A549 (cell line): Measurements from ENCODE around the gene LYST. TPM values are rescaled to one million over a fixed set of nuclear protein-coding genes. Genes with fewer than 3 reads are reported as not detected.

Experiments
- ATAC-seq, 2 experiments: fragments of 200-7000 bp in 1 of 2; fragments of >200 bp in 1 of 2; cut with Nextera tagmentation in 1 of 2; cut with Tn5 transposase in 1 of 2; 3 replicates each; pipeline versions ENCODE4 v1.8.0 to v1.9.1; 2018 to 2020; ENCODE audit warnings: mild to moderate bottlenecking in 1 of 2, moderate library complexity in 1 of 2
- CTCF ChIA-PET: fragments of 300-600 bp; sonication (Branson Sonifier 250); formaldehyde crosslinking; extraction: SDS; loops from one replicate; lab custom pipeline; 2021; ENCODE audit warnings: antibody characterized with exemption, inconsistent platforms; lab: Yijun Ruan, JAX
- POLR2A ChIA-PET: fragments of 350-600 bp; formaldehyde crosslinking; extraction: SDS; loops from one replicate; lab custom pipeline; 2021; ENCODE audit warnings: antibody characterized with exemption, inconsistent platforms; lab: Yijun Ruan, JAX
- DNase-seq, 2 experiments: peaks; one replicate each; pipeline versions ENCODE4 v3.0.0 to v3.0.0-alpha.2; 2011 to 2016; ENCODE audit warnings: low read depth in 1 of 2, low spot score in 1 of 2
- FAIRE-seq: peaks from 2 replicates; lab custom pipeline; 2011; peaks lifted over from hg19 to GRCh38; lab: Jason Lieb, UNC
- H3K27ac ChIP-seq, 2 experiments: fragments of >200 bp; sonication (Bioruptor Twin); formaldehyde crosslinking; 3 replicates each; pipeline ENCODE4 v1.5.1; 2016 to 2017
- H3K4me1 ChIP-seq: fragments of >200 bp; sonication (Bioruptor Twin); formaldehyde crosslinking; 3 replicates; pipeline ENCODE4 v1.6.1; 2016
- H3K4me2 ChIP-seq: fragments of >200 bp; sonication (Bioruptor Twin); formaldehyde crosslinking; 3 replicates; pipeline ENCODE4 v1.6.1; 2016
- H3K4me3 ChIP-seq: fragments of >200 bp; sonication (Bioruptor Twin); formaldehyde crosslinking; 3 replicates; pipeline ENCODE4 v1.5.1; 2016
- H3K9me3 ChIP-seq: fragments of >200 bp; sonication (Bioruptor Twin); formaldehyde crosslinking; 3 replicates; pipeline ENCODE4 v1.6.1; 2016
- CHD2 ChIP-seq: fragments of 150-350 bp; IDR thresholded peaks from 2 replicates; pipeline ENCODE4 v1.6.1; 2014; ENCODE audit warnings: low read length; ENCODE audit not compliant: partially characterized antibody
- CHD4 ChIP-seq: fragments of 200-600 bp; sonication (generic); IDR thresholded peaks from 2 replicates; pipeline ENCODE4 v1.6.1; 2016; ENCODE audit warnings: antibody characterized with exemption, mild to moderate bottlenecking, borderline replicate concordance
- FOSB ChIP-seq: fragments of 250-450 bp; sonication (Bioruptor Pico); IDR thresholded peaks from 2 replicates; pipeline ENCODE4 v1.5.0; 2020; ENCODE audit warnings: mild to moderate bottlenecking, moderate library complexity
- FOXS1 ChIP-seq: fragments of 250-450 bp; sonication (Bioruptor Pico); IDR thresholded peaks from 2 replicates; pipeline ENCODE4 v1.5.0; 2020; ENCODE audit warnings: mild to moderate bottlenecking, moderate library complexity
- GATA3 ChIP-seq: IDR thresholded peaks from 2 replicates; pipeline ENCODE4 v1.6.1; 2012; ENCODE audit warnings: borderline replicate concordance
- HEYL ChIP-seq: fragments of 250-450 bp; sonication (Bioruptor Pico); IDR thresholded peaks from 2 replicates; pipeline ENCODE4 v1.8.0; 2021; ENCODE audit warnings: mild to moderate bottlenecking, moderate library complexity
- HOXB5 ChIP-seq: fragments of 250-450 bp; sonication (Bioruptor Pico); IDR thresholded peaks from 2 replicates; pipeline ENCODE4 v1.5.0; 2020; ENCODE audit warnings: mild to moderate bottlenecking, moderate library complexity
- JUNB ChIP-seq: fragments of >200 bp; sonication (Bioruptor Twin); formaldehyde crosslinking; IDR thresholded peaks from 2 replicates; pipeline ENCODE4 v1.6.1; 2016
- KDM1A ChIP-seq: fragments of 200-600 bp; sonication (generic); IDR thresholded peaks from 2 replicates; pipeline ENCODE4 v1.6.1; 2016; ENCODE audit warnings: low read depth, mild to moderate bottlenecking
- KDM5A ChIP-seq: fragments of 200-600 bp; sonication (generic); IDR thresholded peaks from 2 replicates; pipeline ENCODE4 v1.6.1; 2016; ENCODE audit warnings: antibody characterized with exemption, mild to moderate bottlenecking
- MAFK ChIP-seq: fragments of 450-650 bp; IDR thresholded peaks from 2 replicates; pipeline ENCODE4 v1.6.1; 2014; ENCODE audit not compliant: partially characterized antibody
- MAZ ChIP-seq: fragments of 150-350 bp; IDR thresholded peaks from 2 replicates; pipeline ENCODE4 v1.6.1; 2014; ENCODE audit warnings: antibody characterized with exemption, low read depth, low read length, borderline replicate concordance
- NFE2L2 ChIP-seq: fragments of 150-350 bp; conservative IDR thresholded peaks from 2 replicates; pipeline ENCODE4 v1.6.1; 2014; ENCODE audit warnings: low read length
- NPAS2 ChIP-seq: fragments of 250-450 bp; sonication (Bioruptor Pico); IDR thresholded peaks from 2 replicates; pipeline ENCODE4 v1.8.0; 2022; ENCODE audit warnings: mild to moderate bottlenecking, moderate library complexity, borderline replicate concordance
- POLR2A ChIP-seq: IDR thresholded peaks from 2 replicates; pipeline ENCODE4 v1.6.1; 2012; ENCODE audit warnings: mild to moderate bottlenecking, low read length
- POLR2AphosphoS2 ChIP-seq: conservative IDR thresholded peaks from 2 replicates; pipeline ENCODE4 v1.6.1; 2012; ENCODE audit warnings: low read length, improper control_type of control experiment, inconsistent platforms
- RAD21 ChIP-seq, 2 experiments: fragments of >200 bp in 1 of 2; sonication (Bioruptor Twin) in 1 of 2; formaldehyde crosslinking in 1 of 2; IDR thresholded peaks in 1 of 2; conservative IDR thresholded peaks in 1 of 2; 2 replicates in 1 of 2; 3 replicates in 1 of 2; pipeline ENCODE4 v1.6.1; 2012 to 2018; ENCODE audit warnings: inconsistent platforms in 1 of 2
- RFX5 ChIP-seq: fragments of 450-650 bp; IDR thresholded peaks from 2 replicates; pipeline ENCODE4 v1.7.1; 2014; ENCODE audit warnings: antibody characterized with exemption, mild to moderate bottlenecking, moderate library complexity
- SMC3 ChIP-seq: fragments of >200 bp; sonication (Bioruptor Twin); formaldehyde crosslinking; IDR thresholded peaks from 3 replicates; pipeline ENCODE4 v1.6.1; 2018; ENCODE audit warnings: inconsistent platforms
- ZFP36 ChIP-seq: fragments of 450-650 bp; IDR thresholded peaks from 2 replicates; pipeline ENCODE4 v1.6.1; 2014; ENCODE audit warnings: borderline replicate concordance; ENCODE audit not compliant: partially characterized antibody
- ZNF302 ChIP-seq: fragments of 250-450 bp; sonication (Bioruptor Pico); IDR thresholded peaks from 2 replicates; pipeline ENCODE4 v1.9.0; 2021; ENCODE audit warnings: inconsistent platforms, mild to moderate bottlenecking, moderate library complexity
- WGBS: methylation state at CpG from one replicate; pipeline ENCODE4 v1.1.6; 2017; ENCODE audit errors: missing lambda C conversion rate; 5-methylcytosine and 5-hydroxymethylcytosine counted together
- polyA plus RNA-seq, 4 experiments: library from polyadenylated mRNA; depleted of rRNA in 3 of 4; stranded (reverse); fragments of >200 nt; fragmentation: RNase III in 1 of 4; extraction: RNeasy Plus Mini Kit Qiagen cat#74134 plus additional on column Dnase treatment in 1 of 4; gene quantifications; 2 replicates in 3 of 4; 3 replicates in 1 of 4; pipeline ENCODE4 v1.2.3, GENCODE V29; 2011 to 2017
- TF ChIP-seq, protein P1 (sequence below): fragments of 250-450 bp; sonication (Bioruptor Pico); IDR thresholded peaks from 2 replicates; pipeline ENCODE4 v1.5.0; 2020; ENCODE audit warnings: low read depth, mild to moderate bottlenecking, moderate library complexity
- TF ChIP-seq, protein P2 (sequence below): fragments of >200 bp; sonication (Bioruptor Twin); formaldehyde crosslinking; IDR thresholded peaks from 2 replicates; pipeline ENCODE4 v1.6.1; 2016
- TF ChIP-seq, protein P3 (sequence below): fragments of 200-600 bp; sonication (generic); IDR thresholded peaks from 2 replicates; pipeline ENCODE4 v1.6.1; 2016; ENCODE audit warnings: antibody characterized with exemption, mild to moderate bottlenecking, moderate library complexity
- TF ChIP-seq, protein P4 (sequence below): fragments of >200 bp; sonication (Bioruptor Twin); formaldehyde crosslinking; IDR thresholded peaks from 3 replicates; pipeline ENCODE4 v1.5.1; 2016
- TF ChIP-seq, protein P5 (sequence below): fragments of 250-450 bp; sonication (Bioruptor Pico); IDR thresholded peaks from 2 replicates; pipeline ENCODE4 v1.5.0; 2021; ENCODE audit warnings: mild to moderate bottlenecking, moderate library complexity, borderline replicate concordance

Gene LYST
- polyA plus RNA-seq, 2 of the 4 experiments (the other 2 are of a cell fraction), result 2.5 to 9.4 TPM

DNA sequence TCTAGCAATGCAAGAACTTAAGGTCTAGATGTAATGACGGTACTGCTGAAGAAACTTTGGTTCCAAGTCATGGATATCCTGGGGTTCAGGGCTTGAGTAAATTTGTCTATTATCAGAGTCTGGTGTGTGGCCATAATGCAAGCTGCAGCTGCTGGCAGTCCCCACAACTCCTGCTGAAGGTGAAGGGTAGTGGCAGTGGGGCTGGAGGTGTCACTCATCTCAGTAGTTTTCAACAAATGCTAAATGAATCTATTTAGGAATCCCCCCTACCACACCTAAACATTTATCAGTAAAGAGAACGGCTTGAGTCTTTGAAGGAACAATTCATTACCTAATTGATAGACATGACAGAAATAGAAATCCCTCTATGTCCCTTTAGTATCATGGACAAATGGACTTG lies 118.0 kb downstream of the LYST start:
- WGBS, result 91% methylated on average over 2 of the region's 2 CpGs
- ChIA-PET CTCF (no interaction called here), POLR2A (no interaction called here)
- H3K27ac ChIP-seq, result no peak overlapping the region
- H3K4me1 ChIP-seq, result no peaks in the 10 kb centered on the region
- no peak for DNase-seq
- FAIRE-seq, result no peak
- no peak for TF ChIP-seq JUNB
- no peak for TF ChIP-seq HOXB5 (CRISPR knock-in tag)
- no peak for TF ChIP-seq CHD2
- TF ChIP-seq POLR2AphosphoS2, result no peak
- TF ChIP-seq, protein P1, sequence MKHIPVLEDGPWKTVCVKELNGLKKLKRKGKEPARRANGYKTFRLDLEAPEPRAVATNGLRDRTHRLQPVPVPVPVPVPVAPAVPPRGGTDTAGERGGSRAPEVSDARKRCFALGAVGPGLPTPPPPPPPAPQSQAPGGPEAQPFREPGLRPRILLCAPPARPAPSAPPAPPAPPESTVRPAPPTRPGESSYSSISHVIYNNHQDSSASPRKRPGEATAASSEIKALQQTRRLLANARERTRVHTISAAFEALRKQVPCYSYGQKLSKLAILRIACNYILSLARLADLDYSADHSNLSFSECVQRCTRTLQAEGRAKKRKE (CRISPR knock-in tag), result no peak
- TF ChIP-seq POLR2A, result no peak
- TF ChIP-seq, protein P2, sequence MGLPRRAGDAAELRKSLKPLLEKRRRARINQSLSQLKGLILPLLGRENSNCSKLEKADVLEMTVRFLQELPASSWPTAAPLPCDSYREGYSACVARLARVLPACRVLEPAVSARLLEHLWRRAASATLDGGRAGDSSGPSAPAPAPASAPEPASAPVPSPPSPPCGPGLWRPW, result no peak
- no peak for TF ChIP-seq RAD21 (conservative IDR thresholded peaks at IDR 0.05 in 1 of 2, IDR thresholded peaks at IDR 0.05 in 1 of 2)
- TF ChIP-seq KDM5A, result no peak
- TF ChIP-seq, protein P3, sequence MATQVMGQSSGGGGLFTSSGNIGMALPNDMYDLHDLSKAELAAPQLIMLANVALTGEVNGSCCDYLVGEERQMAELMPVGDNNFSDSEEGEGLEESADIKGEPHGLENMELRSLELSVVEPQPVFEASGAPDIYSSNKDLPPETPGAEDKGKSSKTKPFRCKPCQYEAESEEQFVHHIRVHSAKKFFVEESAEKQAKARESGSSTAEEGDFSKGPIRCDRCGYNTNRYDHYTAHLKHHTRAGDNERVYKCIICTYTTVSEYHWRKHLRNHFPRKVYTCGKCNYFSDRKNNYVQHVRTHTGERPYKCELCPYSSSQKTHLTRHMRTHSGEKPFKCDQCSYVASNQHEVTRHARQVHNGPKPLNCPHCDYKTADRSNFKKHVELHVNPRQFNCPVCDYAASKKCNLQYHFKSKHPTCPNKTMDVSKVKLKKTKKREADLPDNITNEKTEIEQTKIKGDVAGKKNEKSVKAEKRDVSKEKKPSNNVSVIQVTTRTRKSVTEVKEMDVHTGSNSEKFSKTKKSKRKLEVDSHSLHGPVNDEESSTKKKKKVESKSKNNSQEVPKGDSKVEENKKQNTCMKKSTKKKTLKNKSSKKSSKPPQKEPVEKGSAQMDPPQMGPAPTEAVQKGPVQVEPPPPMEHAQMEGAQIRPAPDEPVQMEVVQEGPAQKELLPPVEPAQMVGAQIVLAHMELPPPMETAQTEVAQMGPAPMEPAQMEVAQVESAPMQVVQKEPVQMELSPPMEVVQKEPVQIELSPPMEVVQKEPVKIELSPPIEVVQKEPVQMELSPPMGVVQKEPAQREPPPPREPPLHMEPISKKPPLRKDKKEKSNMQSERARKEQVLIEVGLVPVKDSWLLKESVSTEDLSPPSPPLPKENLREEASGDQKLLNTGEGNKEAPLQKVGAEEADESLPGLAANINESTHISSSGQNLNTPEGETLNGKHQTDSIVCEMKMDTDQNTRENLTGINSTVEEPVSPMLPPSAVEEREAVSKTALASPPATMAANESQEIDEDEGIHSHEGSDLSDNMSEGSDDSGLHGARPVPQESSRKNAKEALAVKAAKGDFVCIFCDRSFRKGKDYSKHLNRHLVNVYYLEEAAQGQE, result no peak
- TF ChIP-seq SMC3, result no peak
- TF ChIP-seq, protein P4, sequence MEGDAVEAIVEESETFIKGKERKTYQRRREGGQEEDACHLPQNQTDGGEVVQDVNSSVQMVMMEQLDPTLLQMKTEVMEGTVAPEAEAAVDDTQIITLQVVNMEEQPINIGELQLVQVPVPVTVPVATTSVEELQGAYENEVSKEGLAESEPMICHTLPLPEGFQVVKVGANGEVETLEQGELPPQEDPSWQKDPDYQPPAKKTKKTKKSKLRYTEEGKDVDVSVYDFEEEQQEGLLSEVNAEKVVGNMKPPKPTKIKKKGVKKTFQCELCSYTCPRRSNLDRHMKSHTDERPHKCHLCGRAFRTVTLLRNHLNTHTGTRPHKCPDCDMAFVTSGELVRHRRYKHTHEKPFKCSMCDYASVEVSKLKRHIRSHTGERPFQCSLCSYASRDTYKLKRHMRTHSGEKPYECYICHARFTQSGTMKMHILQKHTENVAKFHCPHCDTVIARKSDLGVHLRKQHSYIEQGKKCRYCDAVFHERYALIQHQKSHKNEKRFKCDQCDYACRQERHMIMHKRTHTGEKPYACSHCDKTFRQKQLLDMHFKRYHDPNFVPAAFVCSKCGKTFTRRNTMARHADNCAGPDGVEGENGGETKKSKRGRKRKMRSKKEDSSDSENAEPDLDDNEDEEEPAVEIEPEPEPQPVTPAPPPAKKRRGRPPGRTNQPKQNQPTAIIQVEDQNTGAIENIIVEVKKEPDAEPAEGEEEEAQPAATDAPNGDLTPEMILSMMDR, result no peak
- no peak for TF ChIP-seq NFE2L2
- TF ChIP-seq ZFP36, result no peak
- TF ChIP-seq NPAS2 (CRISPR knock-in tag), result no peak
- ATAC-seq, result no peak
- H3K4me3 ChIP-seq, result no peak overlapping the region
- H3K4me2 ChIP-seq, result no peak overlapping the region
- no peaks in the 10 kb centered on the region for H3K9me3 ChIP-seq

DNA sequence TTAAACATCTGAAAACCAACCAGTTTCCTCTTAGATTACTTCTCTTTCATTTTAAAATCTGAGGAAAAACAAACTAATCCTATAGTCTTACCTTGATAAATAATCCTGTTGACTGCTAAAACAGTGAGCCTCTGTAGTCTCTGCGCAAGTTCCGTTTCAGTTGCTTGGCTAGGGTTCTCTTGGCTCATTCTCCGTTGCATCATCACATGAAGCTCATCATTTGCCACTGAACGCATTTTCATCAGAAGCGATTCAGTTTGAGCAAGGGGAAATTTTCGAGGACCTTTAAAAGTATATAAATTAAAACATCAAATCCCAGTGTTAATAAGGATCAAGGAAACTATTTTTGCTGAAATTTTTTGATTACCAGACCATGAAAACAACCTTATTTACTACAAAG lies 120.5 kb downstream of the LYST start:
- POLR2A ChIA-PET, result no interaction called here
- no peak for FAIRE-seq
- no peak for DNase-seq
- TF ChIP-seq, protein P1 (CRISPR knock-in tag), result no peak
- no peak for TF ChIP-seq MAFK
- no peak for TF ChIP-seq KDM5A
- no peak for TF ChIP-seq GATA3
- TF ChIP-seq RAD21 (conservative IDR thresholded peaks at IDR 0.05 in 1 of 2, IDR thresholded peaks at IDR 0.05 in 1 of 2), result no peak
- TF ChIP-seq, protein P5, sequence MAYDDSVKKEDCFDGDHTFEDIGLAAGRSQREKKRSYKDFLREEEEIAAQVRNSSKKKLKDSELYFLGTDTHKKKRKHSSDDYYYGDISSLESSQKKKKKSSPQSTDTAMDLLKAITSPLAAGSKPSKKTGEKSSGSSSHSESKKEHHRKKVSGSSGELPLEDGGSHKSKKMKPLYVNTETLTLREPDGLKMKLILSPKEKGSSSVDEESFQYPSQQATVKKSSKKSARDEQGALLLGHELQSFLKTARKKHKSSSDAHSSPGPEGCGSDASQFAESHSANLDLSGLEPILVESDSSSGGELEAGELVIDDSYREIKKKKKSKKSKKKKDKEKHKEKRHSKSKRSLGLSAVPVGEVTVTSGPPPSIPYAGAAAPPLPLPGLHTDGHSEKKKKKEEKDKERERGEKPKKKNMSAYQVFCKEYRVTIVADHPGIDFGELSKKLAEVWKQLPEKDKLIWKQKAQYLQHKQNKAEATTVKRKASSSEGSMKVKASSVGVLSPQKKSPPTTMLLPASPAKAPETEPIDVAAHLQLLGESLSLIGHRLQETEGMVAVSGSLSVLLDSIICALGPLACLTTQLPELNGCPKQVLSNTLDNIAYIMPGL, result no peak
- no peak for TF ChIP-seq MAZ
- TF ChIP-seq, protein P4, result no peak
- TF ChIP-seq CHD4, result no peak
- no peak for TF ChIP-seq ZNF302 (CRISPR knock-in tag)
- no peak for TF ChIP-seq FOSB (CRISPR knock-in tag)
- no peak for TF ChIP-seq NFE2L2
- no peak for TF ChIP-seq RFX5
- no peak for TF ChIP-seq FOXS1 (CRISPR knock-in tag)
- no peak for TF ChIP-seq HEYL (CRISPR knock-in tag)
- no peak for TF ChIP-seq KDM1A

More for the DNA sequence above, 120.5 kb downstream of the LYST start:
- Histone ChIP-seq H3K4me1 (peaks cover 6% of the 10 kb centered on the region; the same call in 2 of the 3 replicates), H3K27ac (no peak overlapping the region), H3K4me3 (no peak overlapping the region), H3K9me3 (no peaks in the 10 kb centered on the region), H3K4me2 (no peak overlapping the region)
- WGBS, result 87% methylated on average over 6 of the region's 6 CpGs
- CTCF ChIA-PET, result interaction anchor here (1.0 kb wide), 1 partner anchor 35 kb away, joined by 5 read pairs; no protein-coding TSS in a partner anchor
- ATAC-seq, result no peak
